GM19372 (cell line): ENCODE measurements around the gene TMX2.

Source experiments
- ATAC-seq: cut with Tn5 transposase; IDR thresholded peaks from one replicate; pipeline ENCODE4 v1.9.1; 2021; ENCODE audit warnings: mild to moderate bottlenecking, low read depth, moderate library complexity; ENCODE audit not compliant: unreplicated experiment

Gene TMX2

GRCh38 chr11:57788703-57789088, 76.3 kb downstream of the TMX2 start:
- no peak for ATAC-seq
